ENCODE results near the gene DCHS1.

DNA sequence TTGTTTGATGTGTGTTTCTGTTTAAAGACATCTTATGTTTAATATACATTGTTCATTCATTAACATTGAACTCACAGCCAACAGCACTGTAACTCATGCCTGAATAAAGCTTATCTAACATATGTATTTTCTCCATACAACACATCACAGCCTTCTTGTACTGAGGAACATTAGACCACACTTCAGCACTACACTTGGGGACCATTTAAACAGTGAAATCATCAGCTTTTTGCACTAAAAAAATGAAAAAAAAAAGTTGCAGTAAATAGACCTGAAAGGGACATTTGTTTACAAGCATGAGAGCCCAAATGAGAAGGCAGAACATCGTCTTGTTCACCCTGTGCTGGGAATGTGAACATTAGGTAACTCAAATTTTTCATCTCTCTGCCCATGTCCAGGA lies 21.1 kb downstream of the DCHS1 start:
- TF ChIP-seq, protein P1, sequence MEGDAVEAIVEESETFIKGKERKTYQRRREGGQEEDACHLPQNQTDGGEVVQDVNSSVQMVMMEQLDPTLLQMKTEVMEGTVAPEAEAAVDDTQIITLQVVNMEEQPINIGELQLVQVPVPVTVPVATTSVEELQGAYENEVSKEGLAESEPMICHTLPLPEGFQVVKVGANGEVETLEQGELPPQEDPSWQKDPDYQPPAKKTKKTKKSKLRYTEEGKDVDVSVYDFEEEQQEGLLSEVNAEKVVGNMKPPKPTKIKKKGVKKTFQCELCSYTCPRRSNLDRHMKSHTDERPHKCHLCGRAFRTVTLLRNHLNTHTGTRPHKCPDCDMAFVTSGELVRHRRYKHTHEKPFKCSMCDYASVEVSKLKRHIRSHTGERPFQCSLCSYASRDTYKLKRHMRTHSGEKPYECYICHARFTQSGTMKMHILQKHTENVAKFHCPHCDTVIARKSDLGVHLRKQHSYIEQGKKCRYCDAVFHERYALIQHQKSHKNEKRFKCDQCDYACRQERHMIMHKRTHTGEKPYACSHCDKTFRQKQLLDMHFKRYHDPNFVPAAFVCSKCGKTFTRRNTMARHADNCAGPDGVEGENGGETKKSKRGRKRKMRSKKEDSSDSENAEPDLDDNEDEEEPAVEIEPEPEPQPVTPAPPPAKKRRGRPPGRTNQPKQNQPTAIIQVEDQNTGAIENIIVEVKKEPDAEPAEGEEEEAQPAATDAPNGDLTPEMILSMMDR (IDR thresholded peaks at IDR 0.05): no peak
- TF ChIP-seq POLR2A (IDR thresholded peaks at IDR 0.05): no peak

Data from ovary (tissue), 3 donors.